GM18861 (cell line): ENCODE data around the gene KCNK5.

ENCODE experiments used
- ATAC-seq: cut with Tn5 transposase; IDR thresholded peaks from one replicate; pipeline ENCODE4 v1.9.1; 2021; ENCODE audit not compliant: unreplicated experiment

KCNK5 gene

DNA sequence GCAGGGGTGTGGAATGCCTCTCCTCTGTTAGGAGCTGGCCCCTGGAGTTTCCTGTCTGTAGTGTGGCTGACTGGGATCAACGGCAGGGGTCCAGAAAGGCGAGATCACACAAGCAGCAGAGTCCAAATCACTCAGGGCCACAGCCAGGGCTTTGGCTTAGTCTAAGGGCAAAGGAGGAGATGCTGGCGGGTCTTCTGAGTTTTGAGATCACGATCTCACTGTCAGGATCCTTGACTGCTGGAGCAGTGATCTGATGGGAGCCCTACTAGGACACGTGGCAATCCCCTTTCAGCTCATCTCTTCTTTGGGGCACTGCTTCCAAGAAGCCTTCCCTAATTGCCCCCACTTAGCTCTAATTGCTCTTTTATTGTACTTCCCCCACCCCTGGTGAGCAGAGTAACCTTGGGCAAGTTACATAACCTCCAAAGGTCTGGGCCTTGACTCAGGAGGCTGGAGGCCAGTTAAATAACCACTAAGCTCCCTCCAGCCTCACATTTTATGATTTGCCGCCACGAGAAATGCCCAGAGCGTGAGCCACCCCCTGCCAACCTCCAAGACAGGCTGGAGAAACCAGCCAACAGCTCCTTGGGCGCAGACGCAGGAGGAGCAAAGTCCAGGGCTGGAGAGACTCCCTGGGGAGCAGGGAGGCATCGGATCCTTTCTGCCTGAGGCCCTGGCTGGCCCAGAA is 12.0 kb downstream of the KCNK5 start:
- ATAC-seq: no peak

DNA sequence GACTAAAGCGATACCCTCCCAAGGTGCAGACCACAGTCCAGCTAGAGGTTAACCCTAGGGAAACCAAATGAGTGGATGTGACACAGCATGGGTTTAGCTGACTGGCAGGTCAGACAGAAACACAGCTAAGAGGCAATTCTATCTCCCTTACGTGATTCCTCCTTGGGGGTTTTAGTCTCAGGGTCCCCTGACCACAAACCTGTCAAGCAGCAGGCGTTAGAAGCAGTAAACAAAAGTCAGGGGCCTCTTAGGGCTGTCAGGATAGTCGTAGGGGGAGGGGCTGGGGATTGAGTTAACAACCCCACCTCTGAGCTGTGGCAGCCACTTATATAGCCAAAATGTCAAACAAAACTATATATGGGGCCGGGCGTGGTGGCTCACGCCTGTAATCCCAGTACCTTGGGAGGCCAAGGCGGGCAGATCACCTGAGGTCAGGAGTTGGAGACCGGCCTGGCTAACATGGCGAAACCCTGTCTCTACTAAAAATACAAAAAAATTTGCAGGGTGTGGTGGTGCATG is 13.6 kb downstream of the KCNK5 start:
- no peak for ATAC-seq

DNA sequence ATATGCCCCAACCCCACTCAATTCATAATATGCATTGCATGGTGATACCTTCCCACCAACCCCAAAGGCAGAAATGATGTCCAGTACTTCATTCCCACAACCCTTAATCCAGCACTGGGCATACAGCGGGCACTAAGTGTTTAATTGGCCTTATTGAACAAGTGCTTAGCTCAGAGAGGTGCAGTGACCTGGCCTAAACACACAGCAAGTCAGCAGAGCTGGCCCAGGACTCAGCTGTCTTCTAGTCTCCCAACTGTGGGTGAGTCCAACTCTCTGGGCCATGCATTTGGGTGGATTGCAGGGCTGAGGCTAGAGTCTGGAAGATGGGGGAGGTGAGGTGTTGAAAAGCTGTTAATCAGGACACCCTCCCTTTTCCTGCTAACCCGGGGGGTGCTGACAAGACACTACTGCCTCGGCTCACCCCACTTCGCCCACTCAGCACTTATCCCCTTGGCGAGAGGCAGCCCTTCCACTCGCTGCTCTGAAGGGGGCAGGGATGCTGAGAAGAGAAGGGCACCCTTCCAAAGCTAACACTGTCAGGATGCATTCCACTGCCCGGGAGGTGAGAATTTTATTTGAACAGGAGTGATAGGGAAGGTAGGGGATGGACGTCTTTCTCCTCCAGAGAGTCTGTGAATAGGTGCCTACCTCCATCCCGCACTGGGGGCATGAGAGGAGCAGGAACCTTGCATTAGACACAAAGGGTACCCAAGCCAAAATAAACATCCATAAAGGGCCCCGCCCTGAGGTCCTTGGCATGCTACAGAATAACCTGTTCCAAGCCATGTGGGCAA is 14.2 kb downstream of the KCNK5 start:
- no peak for ATAC-seq

DNA sequence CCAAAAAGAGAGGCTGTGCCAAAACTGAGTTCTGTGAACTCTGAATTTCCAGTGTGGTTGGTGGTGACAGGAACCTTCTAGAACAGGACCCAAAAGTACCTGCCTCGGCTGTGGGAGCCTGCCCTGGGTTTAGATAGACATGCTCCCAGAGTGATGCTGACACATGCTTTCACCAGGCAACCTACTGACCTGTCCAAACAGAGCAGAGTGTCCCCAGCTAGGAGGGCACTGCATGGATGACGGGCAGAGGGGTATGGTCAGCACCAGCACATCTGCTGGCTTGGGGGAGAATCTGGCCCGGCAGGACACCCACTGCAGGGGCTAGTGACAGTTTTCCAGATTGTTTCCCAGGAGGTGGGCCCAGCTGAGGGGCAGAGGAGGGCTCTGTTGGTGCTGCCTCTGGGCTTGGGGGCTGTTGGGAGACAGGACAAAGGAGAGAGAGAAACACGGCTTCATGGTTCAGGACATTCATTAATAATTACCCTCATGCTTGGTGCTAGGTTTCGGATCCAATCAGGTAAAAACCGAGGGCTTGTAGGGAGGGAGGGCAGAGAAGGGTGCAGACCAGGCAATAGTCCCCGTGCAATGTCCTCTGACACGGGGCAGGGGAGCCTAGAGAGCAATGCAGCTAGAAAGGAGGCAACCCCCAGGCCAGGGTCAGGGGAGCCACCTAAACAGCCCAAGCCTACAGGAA is 15.0 kb downstream of the KCNK5 start:
- no peak for ATAC-seq

DNA sequence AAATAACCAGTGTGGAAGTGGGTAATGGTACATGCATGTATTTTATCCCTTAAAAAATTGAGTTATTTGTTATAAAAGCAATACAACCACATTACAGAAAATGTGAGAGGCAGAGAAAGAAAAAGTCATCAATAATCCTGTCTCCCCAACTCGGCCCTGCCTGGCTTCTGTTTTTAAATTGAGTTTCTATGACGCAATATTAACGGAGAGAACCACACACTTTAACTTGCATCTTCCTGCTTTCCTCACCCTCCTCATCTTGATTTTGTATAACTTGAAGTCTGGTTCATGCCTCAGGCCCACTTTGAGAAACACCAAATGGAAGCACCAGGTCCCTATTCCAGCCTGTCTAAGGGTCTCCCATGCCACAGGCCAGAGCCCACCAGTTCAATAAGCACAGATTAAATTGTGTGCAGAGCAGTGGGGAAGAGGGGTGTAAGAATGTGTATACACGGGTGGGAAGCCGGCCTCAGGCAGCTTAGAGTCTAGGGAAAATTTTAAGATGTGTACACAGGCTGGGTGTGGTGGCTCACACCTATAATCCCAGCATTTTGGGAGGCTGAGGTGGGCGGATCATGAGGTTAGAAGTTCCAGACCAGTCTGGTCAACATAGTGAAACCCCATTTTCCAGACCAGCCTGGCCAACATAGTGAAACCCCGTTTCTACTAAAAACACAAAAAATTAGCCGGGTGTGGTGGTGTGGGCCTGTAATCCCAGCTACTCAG is 15.9 kb downstream of the KCNK5 start:
- ATAC-seq: no peak

DNA sequence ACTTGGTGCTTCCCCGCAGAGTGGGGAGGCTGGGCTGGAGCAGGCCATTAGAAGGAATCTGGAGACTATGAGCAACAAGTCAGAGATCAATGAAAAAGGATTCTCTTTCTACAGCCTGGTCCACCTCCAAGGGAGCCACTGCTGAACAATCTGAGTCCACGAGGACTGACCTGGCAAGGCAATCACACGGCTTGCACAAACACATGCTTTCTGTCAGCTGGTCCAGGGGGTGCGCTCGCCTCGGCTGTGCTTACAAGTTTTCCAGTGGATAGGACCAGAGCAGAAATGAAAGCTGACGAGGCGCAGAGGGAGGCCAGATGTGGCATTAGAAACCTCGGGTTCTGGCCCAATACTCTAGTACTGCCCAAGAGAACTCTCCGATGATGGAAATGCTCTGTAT is 18.1 kb downstream of the KCNK5 start:
- ATAC-seq: no peak

DNA sequence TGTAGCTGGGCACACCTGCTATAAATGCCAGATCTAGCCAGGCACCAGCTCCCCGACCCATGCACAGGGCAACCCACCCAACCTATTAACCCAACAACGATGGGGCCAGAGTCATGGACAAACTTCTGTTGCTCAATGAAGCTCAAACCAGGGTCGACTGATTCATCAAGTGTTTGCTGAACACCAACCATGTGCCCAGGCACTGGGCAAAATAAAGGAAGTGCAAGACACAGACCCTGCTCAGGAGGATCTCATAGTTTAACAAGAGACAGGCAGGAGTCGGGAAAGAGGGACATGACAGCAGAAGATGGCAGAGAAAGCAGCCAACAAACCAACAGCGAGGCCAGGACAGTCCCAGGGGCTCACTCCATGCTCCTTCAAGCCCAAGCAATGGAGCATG is 18.8 kb downstream of the KCNK5 start:
- no peak for ATAC-seq

DNA sequence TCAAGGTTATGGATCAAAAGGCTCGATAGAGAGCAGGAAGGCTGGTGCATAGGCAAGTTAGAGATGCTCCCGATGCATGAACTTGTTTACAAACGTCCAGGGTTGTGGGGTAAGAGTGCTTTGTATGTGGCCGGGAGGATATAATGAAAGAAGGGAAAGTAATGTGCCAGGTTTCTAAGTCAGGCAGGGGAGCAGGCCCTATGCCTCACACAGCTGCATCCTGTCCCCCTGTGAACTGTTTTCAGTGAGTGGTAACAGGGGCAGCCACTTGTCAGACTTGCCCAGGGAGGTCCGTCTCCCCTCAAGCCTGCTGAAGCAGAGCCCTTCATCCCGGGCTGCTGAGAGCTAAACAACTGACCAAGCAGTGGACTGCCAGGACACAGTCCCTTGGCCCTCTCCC is 19.4 kb downstream of the KCNK5 start:
- ATAC-seq: no peak

DNA sequence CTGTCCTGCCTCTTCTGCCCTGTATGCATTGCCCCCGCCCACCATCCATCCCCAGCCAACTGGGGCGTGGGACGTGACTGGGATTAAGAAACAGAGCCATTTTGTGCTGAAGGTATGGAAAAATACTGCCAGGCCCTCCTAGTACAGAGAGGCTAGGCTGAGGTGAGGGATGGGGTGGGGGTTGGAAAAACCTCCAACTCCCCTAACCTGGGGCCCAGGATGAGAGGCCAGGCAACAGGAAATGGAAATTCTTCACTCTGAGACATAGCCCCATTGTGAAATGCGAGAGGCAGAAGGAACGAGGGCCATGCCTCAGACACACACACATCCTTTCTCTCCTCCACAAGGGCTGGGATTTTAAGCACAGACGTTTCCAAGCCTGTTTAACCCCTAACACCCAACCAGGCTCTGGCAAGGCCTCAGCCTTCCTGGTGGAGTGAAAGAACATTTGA is 19.9 kb downstream of the KCNK5 start:
- no peak for ATAC-seq

DNA sequence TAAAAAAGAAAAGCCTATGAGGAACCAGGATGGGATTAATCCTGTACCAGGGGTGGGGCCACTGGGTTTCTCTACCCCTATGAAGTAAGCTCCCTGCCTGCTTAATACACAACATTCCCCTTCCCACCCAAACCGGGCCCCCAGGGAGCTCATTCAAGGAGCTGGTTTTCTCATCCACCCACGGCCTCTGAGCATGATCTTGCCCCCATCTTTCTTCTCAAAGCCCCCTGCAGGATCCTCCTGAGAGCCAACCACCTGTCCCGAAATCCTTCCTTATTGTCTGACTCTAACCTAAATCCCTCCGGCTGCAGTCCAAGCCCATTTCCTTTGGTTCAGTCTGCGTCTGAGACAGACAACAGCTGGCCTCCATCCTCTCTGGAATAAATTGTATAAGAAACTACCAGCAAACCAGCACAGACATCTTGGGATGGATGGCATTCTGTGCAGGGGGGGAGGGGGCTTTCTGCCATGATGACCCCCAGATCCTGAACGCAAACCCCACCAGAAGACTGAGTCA is 21.0 kb downstream of the KCNK5 start:
- no peak for ATAC-seq

DNA sequence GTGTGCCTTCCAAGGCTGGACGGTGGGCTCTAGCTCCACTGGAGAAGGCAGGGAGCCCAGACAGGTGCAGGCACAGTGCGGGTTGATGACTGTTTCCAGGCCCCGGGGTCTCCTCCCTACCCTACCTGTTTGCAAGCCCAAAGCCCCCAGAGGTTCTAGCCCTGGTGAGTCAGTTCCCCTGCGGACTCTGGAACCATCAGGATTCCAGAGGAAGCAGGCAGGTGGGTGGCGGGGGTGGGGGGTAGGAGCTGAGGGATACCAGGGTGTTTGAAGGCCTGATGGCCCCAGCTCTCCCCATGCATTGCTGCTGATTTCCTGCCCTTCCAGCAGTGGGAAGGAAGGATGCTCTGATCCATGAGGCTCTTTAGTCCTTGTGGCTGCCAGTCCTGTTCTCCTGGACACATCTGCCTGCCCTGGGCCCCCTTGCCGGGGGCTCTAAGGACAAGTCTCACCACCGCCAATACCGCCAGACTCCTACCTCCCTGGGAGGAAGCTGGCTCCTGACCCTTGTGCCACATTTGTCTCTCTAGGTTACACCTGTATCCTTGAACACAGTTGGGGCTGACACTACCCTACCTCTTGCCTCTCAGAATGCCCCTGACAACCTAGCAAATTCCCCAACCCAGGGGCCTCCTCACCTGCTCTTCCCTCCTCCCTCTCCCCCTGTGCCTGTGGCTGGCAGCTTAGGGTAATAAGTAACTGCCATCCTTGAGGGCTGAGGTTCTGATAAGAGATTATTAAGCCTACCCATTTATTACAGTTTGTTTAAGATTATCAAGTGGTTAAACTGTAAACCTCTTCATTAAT is 21.7 kb downstream of the KCNK5 start:
- no peak for ATAC-seq

DNA sequence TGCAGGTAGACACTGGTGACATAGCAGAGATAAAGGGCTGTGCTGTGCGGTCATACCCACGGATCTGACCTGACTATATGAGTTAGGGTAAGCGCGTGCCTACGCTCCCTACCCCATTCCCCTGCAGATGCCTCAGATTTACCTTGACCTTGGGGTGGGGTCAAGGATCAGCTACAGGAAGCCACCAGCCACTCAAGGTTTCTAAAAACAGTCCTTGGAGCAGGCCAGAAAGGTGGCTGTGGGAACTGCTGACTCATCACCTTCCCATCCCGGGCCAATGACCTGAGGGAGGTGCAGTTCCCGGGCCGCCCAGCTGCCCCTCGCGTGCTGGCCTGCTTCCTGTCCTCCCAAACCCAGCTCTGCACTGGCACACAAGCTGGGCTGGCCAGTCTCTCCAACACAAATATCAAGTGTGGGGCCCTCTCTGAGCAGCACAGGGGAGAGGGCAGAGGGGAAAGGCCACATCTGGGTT is 23.0 kb downstream of the KCNK5 start:
- ATAC-seq: no peak

DNA sequence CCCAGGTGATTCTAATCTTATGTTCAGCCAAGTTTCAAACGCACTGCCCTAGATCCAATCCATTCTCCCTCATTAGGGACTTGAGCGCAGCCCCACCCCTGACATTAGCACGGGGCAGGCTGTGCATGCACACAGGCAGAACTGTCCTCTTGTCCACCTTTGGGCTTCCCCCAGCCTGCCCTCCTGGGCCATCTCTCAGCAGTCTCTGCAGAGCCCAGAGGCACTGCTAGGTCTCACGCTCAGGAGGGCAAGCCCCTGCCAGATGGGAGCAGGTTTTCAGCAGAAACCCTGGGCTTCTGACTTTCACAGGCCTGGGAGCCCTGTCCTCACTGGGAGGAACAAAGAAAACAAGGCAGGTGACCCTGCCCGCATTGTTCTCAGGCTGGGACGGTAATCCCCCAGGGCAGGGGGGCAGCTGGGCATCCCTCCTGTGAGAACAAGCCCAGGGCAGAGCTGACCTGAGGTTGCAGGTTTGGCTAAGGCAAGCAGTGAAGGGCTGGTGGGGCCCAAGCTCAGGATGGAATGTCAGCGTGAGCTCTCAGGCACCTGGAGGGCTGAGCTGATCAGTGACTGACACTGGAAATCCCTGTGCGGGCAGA is 24.5 kb downstream of the KCNK5 start:
- no peak for ATAC-seq

DNA sequence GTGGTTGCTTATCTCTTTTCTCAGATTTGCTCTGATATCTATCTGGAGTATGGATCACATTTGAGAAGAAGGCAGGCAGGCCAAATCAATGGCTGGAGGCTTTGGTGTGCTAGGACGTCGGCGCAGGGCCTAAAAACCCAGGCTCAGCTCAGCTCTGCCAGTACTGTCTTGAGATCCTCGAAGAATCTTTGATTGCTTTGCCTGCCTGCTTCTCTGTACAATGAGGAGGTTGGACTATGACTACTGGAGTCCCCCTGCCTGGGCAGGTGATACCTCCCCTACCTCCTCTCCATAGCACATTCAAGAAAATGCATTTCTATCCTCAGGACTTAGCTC is 25.1 kb downstream of the KCNK5 start:
- ATAC-seq: no peak

DNA sequence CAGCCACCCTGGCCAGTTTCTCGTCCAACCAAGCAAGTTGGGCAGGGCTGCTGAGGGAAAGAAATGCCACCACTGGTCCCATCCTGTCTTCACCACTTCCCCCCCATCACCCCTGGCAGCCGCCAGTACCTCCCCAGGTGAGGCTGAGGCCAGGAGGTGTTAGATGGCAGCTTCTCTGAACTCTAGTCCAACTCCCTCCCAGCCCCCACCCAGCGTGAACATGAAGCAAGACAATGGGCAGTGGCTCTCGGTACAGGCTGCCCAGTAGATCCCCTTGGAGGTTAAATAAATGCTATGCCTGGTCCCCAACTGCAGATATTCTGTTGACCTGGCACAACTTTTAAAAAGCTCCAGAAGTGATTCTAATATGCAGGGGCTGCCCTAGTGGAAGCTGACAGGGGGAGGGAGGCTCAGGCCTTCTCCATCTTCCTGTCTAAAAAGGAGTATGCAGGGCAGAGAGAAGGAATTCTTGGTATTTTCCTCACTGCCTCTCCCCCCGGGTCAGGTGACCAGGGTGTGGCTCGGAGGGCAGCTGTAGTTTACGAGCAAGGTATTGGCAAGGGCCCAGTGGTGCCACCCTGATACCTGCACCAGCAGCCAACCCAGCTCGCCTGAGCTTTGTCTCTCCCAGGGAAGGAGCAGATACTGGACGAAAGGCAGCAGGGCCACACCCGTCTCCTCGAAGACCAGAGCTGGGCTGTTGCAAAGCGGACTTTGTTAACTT is 25.7 kb downstream of the KCNK5 start:
- no peak for ATAC-seq

DNA sequence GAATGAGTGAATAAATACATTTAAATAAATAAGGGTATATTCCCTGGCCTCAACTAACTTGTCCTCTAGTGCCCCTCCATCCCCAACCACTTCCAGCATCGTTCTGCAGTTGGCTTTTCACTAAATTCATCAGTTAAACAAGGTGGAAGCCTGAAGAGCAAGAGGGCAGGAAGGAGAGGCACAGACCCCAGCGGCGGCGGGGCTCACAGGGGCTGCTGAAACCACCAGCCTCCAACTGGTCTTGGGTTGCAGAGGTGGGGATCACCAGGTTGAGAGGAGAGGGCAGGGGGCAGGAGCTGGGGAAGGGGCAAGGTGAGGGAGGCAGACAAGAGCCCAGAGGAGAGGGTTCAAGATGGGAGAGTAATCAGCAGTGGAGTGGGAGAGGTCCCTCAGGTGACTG is 27.1 kb downstream of the KCNK5 start:
- ATAC-seq: no peak

DNA sequence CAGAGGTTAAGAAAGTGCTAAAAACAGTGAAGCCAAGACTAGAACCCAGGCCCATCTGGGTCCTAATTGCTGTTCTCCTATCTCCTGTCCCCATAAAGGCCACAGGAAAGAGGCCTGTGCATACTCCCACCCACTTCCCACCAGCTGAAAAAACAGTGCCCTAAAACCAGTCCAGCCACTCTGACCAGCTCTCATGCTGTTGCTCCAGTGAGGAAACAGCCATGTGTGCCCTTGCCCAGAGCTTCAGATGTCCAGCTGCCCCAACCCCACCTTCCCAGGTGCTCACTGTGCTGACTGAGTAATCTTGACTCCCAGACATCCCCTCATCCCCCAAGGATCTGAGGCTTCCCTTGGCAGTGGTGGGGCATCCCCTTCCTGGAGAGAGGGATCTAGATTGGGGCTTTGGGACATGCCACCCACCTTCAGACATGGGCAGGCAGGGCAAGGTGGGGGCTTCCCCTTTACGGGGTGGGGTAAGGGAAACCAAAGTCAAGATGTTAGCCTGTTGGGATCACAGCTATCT is 28.7 kb downstream of the KCNK5 start:
- ATAC-seq: no peak

DNA sequence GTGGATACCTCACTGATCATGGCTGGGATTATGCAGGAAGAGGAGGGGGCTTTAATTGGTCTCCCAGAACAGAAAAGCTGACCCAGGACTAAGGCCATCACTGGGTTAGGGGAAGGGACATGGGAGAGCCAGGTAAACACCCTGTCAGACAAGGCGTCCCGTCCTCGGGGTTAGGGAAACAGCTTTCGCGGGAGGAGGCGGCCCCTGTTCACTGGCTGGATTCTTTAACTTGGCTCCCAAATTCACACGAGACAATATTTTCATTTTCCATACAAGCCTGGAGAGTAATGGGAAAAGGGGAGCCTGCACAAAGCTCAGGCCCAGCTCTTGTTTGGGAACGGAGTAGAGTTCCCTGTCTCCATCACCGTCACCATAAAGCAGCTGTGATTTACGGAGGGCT is 29.3 kb downstream of the KCNK5 start:
- ATAC-seq: no peak
